ENCODE results near the gene CKLF.

CKLF gene

GRCh38 chr16:66515596-66516508, 36.5 kb upstream of the CKLF start:
- TF ChIP-seq GATA2 (IDR thresholded peaks at IDR 0.05; ENCODE audit: low read depth, low read length): no peak
- TF ChIP-seq GATA3 (IDR thresholded peaks at IDR 0.05; ENCODE audit: low read depth, low read length): no peak

- no peak for TF ChIP-seq GATA3 (IDR thresholded peaks at IDR 0.05; ENCODE audit: low read depth, low read length)
- no peak for TF ChIP-seq GATA2 (IDR thresholded peaks at IDR 0.05; ENCODE audit: low read depth, low read length)
These were observed 35.9 kb upstream of the CKLF start for GRCh38 chr16:66516509-66516807.

GRCh38 chr16:66516808-66517585, 35.4 kb upstream of the CKLF start:
- TF ChIP-seq GATA3 (IDR thresholded peaks at IDR 0.05; ENCODE audit: low read depth, low read length) (no peak), GATA2 (IDR thresholded peaks at IDR 0.05; ENCODE audit: low read depth, low read length) (no peak)

- TF ChIP-seq GATA3 (IDR thresholded peaks at IDR 0.05; ENCODE audit: low read depth, low read length) (no peak), GATA2 (IDR thresholded peaks at IDR 0.05; ENCODE audit: low read depth, low read length) (no peak)
These were observed 34.7 kb upstream of the CKLF start for GRCh38 chr16:66517586-66518263.

GRCh38 chr16:66519482-66520373, 32.6 kb upstream of the CKLF start:
- TF ChIP-seq GATA2 (IDR thresholded peaks at IDR 0.05; ENCODE audit: low read depth, low read length): no peak
- no peak for TF ChIP-seq GATA3 (IDR thresholded peaks at IDR 0.05; ENCODE audit: low read depth, low read length)

GRCh38 chr16:66520406-66521170, 31.8 kb upstream of the CKLF start:
- TF ChIP-seq GATA2 (IDR thresholded peaks at IDR 0.05; ENCODE audit: low read depth, low read length): no peak
- TF ChIP-seq GATA3 (IDR thresholded peaks at IDR 0.05; ENCODE audit: low read depth, low read length): no peak

GRCh38 chr16:66521252-66521713, 31.1 kb upstream of the CKLF start:
- TF ChIP-seq GATA2 (IDR thresholded peaks at IDR 0.05; ENCODE audit: low read depth, low read length): no peak
- TF ChIP-seq GATA3 (IDR thresholded peaks at IDR 0.05; ENCODE audit: low read depth, low read length): no peak

GRCh38 chr16:66521951-66522771, 30.2 kb upstream of the CKLF start:
- TF ChIP-seq GATA2 (IDR thresholded peaks at IDR 0.05; ENCODE audit: low read depth, low read length) (no peak), GATA3 (IDR thresholded peaks at IDR 0.05; ENCODE audit: low read depth, low read length) (no peak)

- no peak for TF ChIP-seq GATA3 (IDR thresholded peaks at IDR 0.05; ENCODE audit: low read depth, low read length)
These were observed 29.4 kb upstream of the CKLF start for GRCh38 chr16:66522816-66523590.

GRCh38 chr16:66523861-66524354, 28.5 kb upstream of the CKLF start:
- TF ChIP-seq GATA3 (IDR thresholded peaks at IDR 0.05; ENCODE audit: low read depth, low read length): no peak
- no peak for TF ChIP-seq GATA2 (IDR thresholded peaks at IDR 0.05; ENCODE audit: low read depth, low read length)

- TF ChIP-seq GATA3 (IDR thresholded peaks at IDR 0.05; ENCODE audit: low read depth, low read length) (no peak), GATA2 (IDR thresholded peaks at IDR 0.05; ENCODE audit: low read depth, low read length) (no peak)
These were observed 27.7 kb upstream of the CKLF start for GRCh38 chr16:66524601-66525164.
